Small intestine (tissue), 7 donors: Measurements from ENCODE around the gene GFOD2. TPM values are rescaled to one million over a fixed set of nuclear protein-coding genes. Genes with fewer than 3 reads are reported as not detected.

ENCODE experiments used
- DNase-seq, 2 donors: peaks; one replicate each; pipeline versions ENCODE4 v3.0.0 to v3.0.0-alpha.2; 2013
- FAIRE-seq: peaks from 2 replicates; lab custom pipeline; 2012; peaks lifted over from hg19 to GRCh38; lab: Jason Lieb, UNC
- H3K27ac ChIP-seq, 3 donors: one replicate each; pipeline ENCODE4 v1.5.1; 2013; ENCODE audit warnings: low read length in 2 of 3, mild to moderate bottlenecking in 2 of 3, control low read depth in 1 of 3, inconsistent platforms in 1 of 3, low read depth in 1 of 3, moderate library complexity in 1 of 3
- H3K27me3 ChIP-seq, 3 donors: one replicate each; pipeline ENCODE4 v1.6.1; 2013; ENCODE audit warnings: low read length in 3 of 3, inconsistent platforms in 1 of 3; ENCODE audit not compliant: control insufficient read depth in 3 of 3, insufficient read depth in 3 of 3
- H3K36me3 ChIP-seq, 3 donors: one replicate each; pipeline ENCODE4 v1.6.1; 2013; ENCODE audit warnings: low read length in 3 of 3, inconsistent platforms in 1 of 3, low read depth in 1 of 3, mild to moderate bottlenecking in 1 of 3, moderate library complexity in 1 of 3; ENCODE audit not compliant: control insufficient read depth in 3 of 3, insufficient read depth in 2 of 3
- H3K4me1 ChIP-seq, 3 donors: one replicate each; pipeline ENCODE4 v1.6.1; 2013; ENCODE audit warnings: low read length in 2 of 3, inconsistent platforms in 1 of 3, low read depth in 1 of 3, mild to moderate bottlenecking in 1 of 3, moderate library complexity in 1 of 3; ENCODE audit not compliant: control insufficient read depth in 3 of 3, insufficient read depth in 2 of 3
- H3K4me3 ChIP-seq, 3 donors: one replicate each; pipeline ENCODE4 v1.5.1; 2013; ENCODE audit warnings: low read length in 3 of 3, control low read depth in 1 of 3, inconsistent platforms in 1 of 3, low read depth in 1 of 3, mild to moderate bottlenecking in 1 of 3, moderate library complexity in 1 of 3
- H3K9me3 ChIP-seq, 2 donors: one replicate each; pipeline ENCODE4 v1.6.1; 2013; ENCODE audit warnings: low read depth in 1 of 2, low read length in 1 of 2; ENCODE audit not compliant: control insufficient read depth in 2 of 2, insufficient read depth in 1 of 2
- WGBS, 3 donors: extraction: QIAGEN DNeasy Blood & Tissue Kit; methylation state at CpG; one replicate each; pipeline ENCODE4 v1.1.7; 2013; 5-methylcytosine and 5-hydroxymethylcytosine counted together
- polyA plus RNA-seq, 4 donors: library from polyadenylated mRNA; stranded (reverse) in 3 of 4; unstranded in 1 of 4; fragments of 200-250 nt in 3 of 4; fragments of 120-200 nt in 1 of 4; gene quantifications; one replicate each; pipeline versions ENCODE4 v1.2.1 to v1.2.3, GENCODE V29; 2013
- donor health status: healthy with polysubstance abuse.
- donor health status: control.
- donor health status: control.
- donor health status: Bipolar disorder and iron deficiency.
- donor health status: healthy.

Gene GFOD2
- polyA plus RNA-seq, 4 donors: 4.8 to 28.6 (median 12.0) TPM

- Histone ChIP-seq H3K27ac (peak overlapping the region in 1 of 3 donors; percentile 69), H3K27me3 (peaks cover 0 to 43% (median 0%) of the 10 kb centered on the region in 3 donors), H3K36me3 (peaks cover 0 to 9% (median 0%) of the 10 kb centered on the region in 3 donors), H3K4me1 (peaks cover 0 to 3% (median 3%) of the 10 kb centered on the region in 3 donors), H3K4me3 (no peak overlapping the region), H3K9me3 (no peaks in the 10 kb centered on the region)
- DNase-seq: peak; percentile 65 to 74
- 39 to 50% (median 44%) methylated on average over 13 of the region's 13 CpGs for WGBS, 3 donors
- no peak for FAIRE-seq
Observed at GRCh38 chr16:67672739-67673662, 46.1 kb downstream of the GFOD2 start.

- peaks cover 0 to 9% (median 3%) of the 10 kb centered on the region in 3 donors for H3K4me1 ChIP-seq
- DNase-seq (no peak), FAIRE-seq (no peak)
- 30 to 38% (median 30%) methylated on average over 4 of the region's 4 CpGs for WGBS, 3 donors
- H3K27me3 ChIP-seq: peaks cover 0 to 37% (median 0%) of the 10 kb centered on the region in 3 donors
- no peak overlapping the region for H3K4me3 ChIP-seq
- no peak overlapping the region for H3K27ac ChIP-seq
- H3K36me3 ChIP-seq: peaks cover 0 to 9% (median 0%) of the 10 kb centered on the region in 3 donors
- H3K9me3 ChIP-seq: no peaks in the 10 kb centered on the region
Observed at GRCh38 chr16:67672306-67672705, 46.8 kb downstream of the GFOD2 start.

DNA sequence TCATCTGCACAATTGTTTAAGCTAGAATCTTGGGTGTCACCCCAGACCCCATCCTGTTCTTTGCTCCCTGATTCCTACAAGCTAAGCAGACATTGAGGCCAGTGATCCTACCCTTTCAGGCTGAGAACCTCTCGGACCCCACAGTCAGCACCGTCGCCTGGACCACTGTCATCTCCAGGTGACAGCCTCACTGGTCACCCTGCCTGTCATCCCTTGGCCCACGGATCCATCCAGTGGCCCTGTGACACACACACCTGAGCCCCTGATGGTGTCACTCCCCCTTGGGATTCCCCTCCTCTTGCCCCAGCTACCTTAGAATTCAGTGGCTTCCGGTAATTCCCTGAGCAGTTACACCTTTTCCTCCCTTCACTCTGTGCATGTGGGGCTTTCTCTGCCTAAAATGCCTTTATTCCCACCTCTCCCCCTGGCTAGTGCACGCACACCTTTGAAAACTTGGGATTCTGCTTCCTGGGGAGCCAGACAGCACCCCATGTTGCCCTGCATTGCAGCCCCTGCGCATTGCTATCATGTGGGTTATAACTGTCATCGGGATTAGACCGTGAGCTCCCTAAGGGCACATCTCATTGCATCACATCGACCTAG is 49.5 kb downstream of the GFOD2 start:
- H3K27ac ChIP-seq: no peak overlapping the region
- 88 to 92% (median 91%) methylated on average over 10 of the region's 10 CpGs for WGBS, 3 donors
- H3K4me1 ChIP-seq: peaks cover 0 to 18% (median 3%) of the 10 kb centered on the region in 3 donors
- H3K4me3 ChIP-seq: no peak overlapping the region
- peaks cover 0 to 6% (median 0%) of the 10 kb centered on the region in 3 donors for H3K36me3 ChIP-seq
- FAIRE-seq (no peak), DNase-seq (no peak)
- H3K27me3 ChIP-seq: peaks cover 0 to 27% (median 0%) of the 10 kb centered on the region in 3 donors
- no peaks in the 10 kb centered on the region for H3K9me3 ChIP-seq

GRCh38 chr16:67668495-67669157 is 50.5 kb downstream of the GFOD2 start:
- H3K36me3 ChIP-seq: peaks cover 0 to 11% (median 0%) of the 10 kb centered on the region in 3 donors
- 85 to 86% (median 86%) methylated on average over 6 of the region's 6 CpGs for WGBS, 3 donors
- peaks cover 0 to 24% (median 0%) of the 10 kb centered on the region in 3 donors for H3K27me3 ChIP-seq
- H3K4me3 ChIP-seq: no peak overlapping the region
- DNase-seq (no peak), FAIRE-seq (no peak)
- H3K9me3 ChIP-seq: no peaks in the 10 kb centered on the region
- no peak overlapping the region for H3K27ac ChIP-seq
- peaks cover 0 to 18% (median 3%) of the 10 kb centered on the region in 3 donors for H3K4me1 ChIP-seq

GRCh38 chr16:67667817-67668494 is 51.2 kb downstream of the GFOD2 start:
- DNase-seq (peak; percentile 84 to 87), FAIRE-seq (no peak)
- H3K36me3 ChIP-seq: peaks cover 0 to 17% (median 0%) of the 10 kb centered on the region in 3 donors
- H3K4me3 ChIP-seq: no peak overlapping the region
- 22 to 30% (median 24%) methylated on average over 18 of the region's 18 CpGs for WGBS, 3 donors
- no peaks in the 10 kb centered on the region for H3K9me3 ChIP-seq
- H3K27ac ChIP-seq: peak overlapping the region in 2 of 3 donors; percentile 2 to 56
- H3K4me1 ChIP-seq: peaks cover 0 to 18% (median under 1%) of the 10 kb centered on the region in 3 donors
- peaks cover 0 to 20% (median 0%) of the 10 kb centered on the region in 3 donors for H3K27me3 ChIP-seq

DNA sequence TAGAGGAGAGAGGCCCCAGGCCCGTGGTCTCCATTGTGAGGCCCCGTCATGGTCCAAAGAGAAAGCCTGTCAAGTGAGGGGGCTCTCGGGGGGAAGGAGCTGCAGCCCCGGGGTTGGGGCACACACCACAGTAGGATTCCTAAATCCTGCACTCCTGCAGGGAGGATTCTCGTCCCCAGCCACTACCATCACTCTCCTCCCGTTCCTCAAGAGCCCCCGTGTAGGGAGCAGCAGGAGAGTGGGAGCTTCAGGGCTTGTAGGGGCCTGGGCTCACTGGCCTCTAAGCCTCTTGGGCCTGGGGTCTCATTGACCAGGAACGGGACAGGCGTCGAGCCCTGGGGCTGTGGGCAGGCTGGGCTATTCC is 51.7 kb downstream of the GFOD2 start:
- Histone ChIP-seq H3K27me3 (peaks cover 0 to 15% (median 0%) of the 10 kb centered on the region in 3 donors), H3K9me3 (no peaks in the 10 kb centered on the region), H3K4me1 (peaks cover 0 to 18% (median 0%) of the 10 kb centered on the region in 3 donors), H3K4me3 (peak overlapping the region in 1 of 3 donors; percentile 59), H3K36me3 (peaks cover 0 to 23% (median 0%) of the 10 kb centered on the region in 3 donors), H3K27ac (peak overlapping the region in 2 of 3 donors; percentile 2 to 82)
- DNase-seq (no peak), FAIRE-seq (no peak)
- 47 to 55% (median 53%) methylated on average over 8 to 10 of the region's 10 CpGs for WGBS, 3 donors

DNA sequence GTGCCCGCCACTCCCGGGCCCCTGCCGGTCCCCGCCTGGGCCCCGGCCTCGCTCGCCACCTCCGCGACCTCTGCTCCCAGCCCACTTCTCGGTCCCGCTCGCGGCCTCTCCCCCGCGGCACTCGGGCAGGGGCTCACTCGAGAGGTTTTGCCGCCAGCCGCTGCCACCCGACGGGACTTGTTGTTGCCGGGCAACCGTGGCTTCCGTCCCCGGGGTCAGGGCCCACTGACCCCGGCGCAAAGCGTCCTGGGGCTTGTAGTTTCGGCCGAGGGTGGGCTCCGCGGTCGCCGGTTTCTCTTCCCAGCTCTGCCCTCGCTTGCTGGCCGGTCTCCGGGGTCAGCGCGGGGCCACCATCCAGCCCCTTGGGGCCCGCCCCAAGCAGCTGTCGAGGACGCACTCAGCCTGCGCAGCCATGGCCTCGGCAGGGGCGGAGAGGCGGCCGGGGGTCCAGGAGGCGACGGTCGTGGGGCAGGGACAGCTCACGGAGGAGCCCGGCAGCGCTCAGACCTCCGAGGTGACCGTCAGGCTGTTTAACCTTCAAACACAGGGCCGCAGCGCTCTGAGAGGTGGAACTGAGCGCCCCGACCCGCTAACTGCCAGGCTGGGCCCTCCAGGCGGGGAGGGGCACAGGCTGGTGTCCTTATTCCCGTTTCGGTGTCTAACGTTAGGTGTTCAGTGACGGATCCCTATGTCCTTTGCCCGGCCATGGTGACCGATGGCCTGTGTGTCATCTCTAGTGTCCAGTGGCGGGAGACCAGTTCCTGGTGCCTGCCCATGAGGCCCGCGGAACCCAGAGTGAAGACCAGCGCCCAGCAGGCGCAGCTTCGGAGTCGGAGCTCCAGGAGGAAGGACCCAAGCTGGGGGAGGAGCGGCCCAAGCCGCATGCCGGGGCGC is 52.3 kb downstream of the GFOD2 start, which contains the start of the genes C16orf86 and ENKD1:
Gene C16orf86, plus strand, starts transcription at position 256 of the 894 bp plus-strand sequence. Its CDS starts 157 bp downstream, at position 413.
Gene ENKD1, minus strand, starts transcription at position 192 of the 894 bp plus-strand sequence. CDS start 308 bp downstream, outside the sequence.
- Histone ChIP-seq H3K27ac (peak within 1 kb of the TSS; percentile 2 to 82 (median 46)), H3K9me3 (no peaks in the 10 kb centered on the region), H3K4me3 (peak within 1 kb of the TSS; percentile 42 to 71 (median 59)), H3K4me1 (peaks cover 0 to 18% (median 0%) of the 10 kb centered on the region in 3 donors), H3K36me3 (peaks cover 0 to 26% (median 0%) of the 10 kb centered on the region in 3 donors), H3K27me3 (peaks cover 0 to 12% (median 0%) of the 10 kb centered on the region in 3 donors)
- peak; percentile 75 to 81 for DNase-seq
- 7 to 16% (median 15%) methylated on average over 64 to 78 of the region's 78 CpGs for WGBS, 3 donors
- FAIRE-seq: no peak
